Measurements from ENCODE around the gene PAWR. TPM values are rescaled to one million over a fixed set of nuclear protein-coding genes. Genes with fewer than 3 reads are reported as not detected.

Gene PAWR
- total RNA-seq: 32.3 and 42.3 TPM in 2 replicates

GRCh38 chr12:79690638-79691510 is at the start of gene PAWR:
TSS of gene PAWR (minus strand) at chr12:79690964. CDS start at chr12:79690244, 720 bp downstream.

Other genes with a start within 250 kb of the PAWR start
- 33.8 and 41.0 TPM in 2 replicates for gene PPP1R12A, start 244.1 kb upstream of the PAWR start, total RNA-seq

Data from hair follicular keratinocyte (primary cell).